GM13977 (cell line): ENCODE results near the gene SVEP1.
"Not testable (repeated sequence)": the region's sequence is repeated elsewhere in the genome, so short reads cannot be mapped to it uniquely, and the experiment has no call there.

Experiments used
- DNase-seq: peaks from one replicate; pipeline ENCODE4 v3.0.0; 2012; ENCODE audit warnings: low spot score
- CTCF ChIP-seq: IDR thresholded peaks from 2 replicates; pipeline ENCODE4 v1.5.1; 2012; ENCODE audit warnings: mild to moderate bottlenecking, control low read depth; ENCODE audit not compliant: insufficient read depth; ENCODE audit errors: extremely low read depth, missing control alignments
- in situ Hi-C: fragments of 300-500 bp; cut with MboI; formaldehyde crosslinking; loops from one replicate; pipeline ENCODE4 v1.12.0; 2022; ENCODE audit warnings: low sequenced_read_pairs, low pct_unique_long_range_greater_than_20kb, mixed read lengths, inconsistent platforms; ENCODE audit not compliant: unreplicated experiment

SVEP1 gene

GRCh38 chr9:110532908-110533665 lies 46.5 kb downstream of the SVEP1 start:
- TF ChIP-seq CTCF, result no peak
- in situ Hi-C loops, result no loop called here
- DNase-seq, result no peak

GRCh38 chr9:110531776-110532175 lies 47.8 kb downstream of the SVEP1 start:
- in situ Hi-C loops, result no loop called here
- TF ChIP-seq CTCF, result no peak
- no peak for DNase-seq

GRCh38 chr9:110531241-110531640 lies 48.3 kb downstream of the SVEP1 start:
- DNase-seq, in situ Hi-C loops: not testable (repeated sequence)

GRCh38 chr9:110528645-110529044 lies 50.9 kb downstream of the SVEP1 start:
- DNase-seq, result no peak
- in situ Hi-C loops, result no loop called here
- TF ChIP-seq CTCF, result no peak

- no peak for DNase-seq
- TF ChIP-seq CTCF, result no peak
- in situ Hi-C loops, result no loop called here
Measured at GRCh38 chr9:110526426-110526825, 53.1 kb downstream of the SVEP1 start.

- in situ Hi-C loops, result no loop called here
- DNase-seq, result no peak
- no peak for TF ChIP-seq CTCF
Measured at GRCh38 chr9:110521206-110521605, 58.3 kb downstream of the SVEP1 start.

GRCh38 chr9:110520120-110520701 lies 59.3 kb downstream of the SVEP1 start:
- in situ Hi-C loops, result no loop called here
- TF ChIP-seq CTCF, result no peak
- DNase-seq, result no peak
